Dedifferentiated amniotic fluid mesenchymal stem cell (primary cell): ENCODE data around the gene PNMA6F.
"Not testable (repeated sequence)": the region's sequence is repeated elsewhere in the genome, so short reads cannot be mapped to it uniquely, and the experiment has no call there.

ENCODE experiments used
- DNase-seq: peaks from one replicate; pipeline ENCODE4 v3.0.0-alpha.2; 2016; ENCODE audit errors: extremely low spot score

PNMA6F gene

DNA sequence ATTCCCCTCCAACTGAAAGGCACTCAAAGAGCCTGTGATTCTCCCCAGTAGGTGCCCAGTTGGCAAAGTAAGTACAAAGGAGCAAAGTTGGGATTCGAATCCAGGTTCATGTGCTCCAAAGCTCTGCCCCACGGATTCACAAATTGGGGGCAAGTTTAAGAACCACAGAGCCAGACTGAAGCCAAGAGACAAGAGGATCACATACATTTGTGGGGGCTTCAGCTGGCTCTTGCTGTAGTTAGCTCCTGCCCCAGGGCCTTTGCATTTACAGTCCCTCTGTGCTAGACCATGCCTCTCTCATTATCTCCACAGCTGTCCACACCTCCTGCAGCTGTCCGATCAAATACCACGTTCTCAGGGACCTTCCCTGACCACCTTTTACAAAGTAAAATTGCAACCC lies 18.8 kb downstream of the PNMA6F start:
- DNase-seq, result no peak

DNA sequence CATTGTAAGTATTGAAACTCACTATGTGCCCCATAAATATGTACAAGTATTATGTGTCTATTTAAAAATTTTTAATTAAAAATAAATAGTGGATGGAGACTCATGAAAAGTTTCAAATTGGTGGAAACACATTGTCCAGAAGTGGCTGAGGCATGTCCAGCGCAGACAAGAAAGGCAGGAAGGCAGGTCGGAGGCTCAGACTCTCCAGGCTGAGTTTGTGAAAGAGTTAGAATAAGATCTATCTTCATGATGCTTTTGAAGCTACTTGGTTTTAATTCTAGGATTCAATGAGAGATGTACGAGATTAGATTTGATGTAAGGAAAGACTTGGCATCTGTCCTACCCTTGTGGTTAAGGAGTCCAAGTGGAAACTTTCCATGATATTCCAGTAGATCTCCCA lies 19.8 kb downstream of the PNMA6F start:
- no peak for DNase-seq

DNA sequence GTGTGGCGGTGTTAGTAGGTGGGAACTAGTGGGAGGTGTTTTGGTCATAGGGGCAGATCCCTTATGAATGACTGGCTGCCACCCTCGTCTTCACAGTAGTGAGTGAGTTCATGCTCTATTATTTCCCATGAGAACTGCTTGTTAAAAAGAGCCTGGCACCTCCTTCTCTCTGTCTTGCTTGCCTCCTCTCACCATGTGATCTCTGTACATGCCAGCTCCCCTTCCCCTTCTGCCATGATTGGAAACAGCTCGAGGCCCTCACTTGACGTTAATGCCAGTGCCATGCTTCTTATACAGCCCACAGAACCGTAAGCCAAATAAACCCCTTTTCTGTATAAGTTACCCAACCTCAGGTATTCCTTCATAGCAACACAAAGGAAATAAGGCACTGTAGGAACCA lies 21.7 kb downstream of the PNMA6F start:
- DNase-seq, result no peak

DNA sequence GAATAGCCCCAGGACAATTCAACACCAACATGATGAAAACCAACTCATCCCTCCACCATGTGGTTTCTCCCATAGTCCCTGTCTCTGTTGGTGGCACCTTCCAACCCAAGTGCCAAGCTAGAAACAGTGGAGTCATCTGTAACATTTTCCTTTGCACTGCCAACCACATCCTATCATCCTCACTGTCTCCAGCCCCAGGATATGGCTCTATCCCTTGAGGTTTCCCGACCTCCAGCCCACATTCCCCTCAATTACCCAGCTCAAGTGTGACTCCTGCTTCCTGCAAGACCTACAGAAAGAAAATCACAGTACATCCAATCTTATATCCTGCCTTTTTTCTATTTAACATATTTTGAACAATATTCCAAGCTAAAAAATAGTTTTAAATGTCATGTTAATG lies 24.2 kb downstream of the PNMA6F start:
- DNase-seq, result no peak

DNA sequence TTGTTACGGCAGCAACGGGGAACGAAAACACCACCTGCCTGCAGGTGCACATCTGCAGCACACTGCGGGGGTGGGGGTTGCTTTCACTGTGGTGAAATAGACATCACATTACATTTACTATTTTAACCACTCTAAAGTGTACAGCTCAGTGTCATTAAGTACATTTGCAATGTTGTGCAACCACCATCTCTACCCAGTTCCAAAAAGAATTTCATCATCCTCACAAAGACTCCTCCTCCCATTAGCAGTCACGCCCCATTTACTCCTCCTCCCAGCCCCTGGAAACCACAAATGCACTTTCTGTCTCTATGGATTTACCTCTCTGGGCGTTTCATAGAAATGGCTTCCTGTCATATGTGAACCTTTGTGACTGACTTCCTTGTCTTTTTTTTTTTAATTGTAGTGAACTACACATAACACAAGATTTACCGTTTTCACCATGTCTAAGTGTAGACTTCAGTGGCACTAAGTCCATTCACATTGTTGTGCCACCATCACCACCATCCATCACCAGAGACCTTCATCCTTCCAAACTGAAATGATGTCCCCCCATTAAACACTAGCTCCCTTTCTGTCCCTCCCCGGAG lies 28.0 kb downstream of the PNMA6F start:
- DNase-seq, result not testable (repeated sequence)

DNA sequence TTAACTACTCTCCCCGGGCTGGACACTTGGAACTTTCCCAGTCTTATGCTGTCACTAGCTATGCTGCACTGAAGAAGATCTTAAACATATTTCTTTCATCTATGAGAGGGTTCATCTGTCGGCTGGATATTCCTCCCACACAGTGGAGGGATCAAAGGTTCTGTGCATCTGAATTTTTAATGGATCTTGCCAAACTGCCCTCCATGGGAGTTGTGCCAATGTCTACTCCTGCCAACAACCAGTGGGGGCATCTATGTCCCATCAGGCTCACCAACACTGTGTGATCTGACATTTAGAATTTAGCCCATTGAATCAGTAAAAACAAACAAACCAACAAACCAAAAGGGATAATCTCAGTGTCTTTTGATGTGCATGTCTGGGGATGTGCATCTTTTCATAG lies 32.8 kb downstream of the PNMA6F start:
- not testable (repeated sequence) for DNase-seq

DNA sequence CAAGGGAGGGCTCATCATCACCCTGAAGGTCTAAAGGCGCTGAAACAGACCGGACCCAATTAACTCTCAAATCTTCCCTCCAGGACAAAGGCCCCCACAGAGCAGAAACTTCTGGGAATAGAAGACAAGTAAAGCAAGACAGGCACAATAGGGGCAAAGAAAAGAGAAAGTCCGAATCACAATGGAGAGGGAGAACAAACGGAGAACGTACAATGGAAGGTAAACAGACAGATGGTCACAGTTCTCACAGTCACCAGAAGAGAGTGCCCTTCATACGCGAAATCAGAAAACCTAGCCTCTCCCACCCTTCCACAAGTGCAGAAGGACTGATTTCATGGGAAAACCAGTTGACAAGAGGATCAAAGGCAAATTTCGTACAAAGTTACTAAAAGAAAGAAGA lies 35.9 kb downstream of the PNMA6F start:
- not testable (repeated sequence) for DNase-seq

DNA sequence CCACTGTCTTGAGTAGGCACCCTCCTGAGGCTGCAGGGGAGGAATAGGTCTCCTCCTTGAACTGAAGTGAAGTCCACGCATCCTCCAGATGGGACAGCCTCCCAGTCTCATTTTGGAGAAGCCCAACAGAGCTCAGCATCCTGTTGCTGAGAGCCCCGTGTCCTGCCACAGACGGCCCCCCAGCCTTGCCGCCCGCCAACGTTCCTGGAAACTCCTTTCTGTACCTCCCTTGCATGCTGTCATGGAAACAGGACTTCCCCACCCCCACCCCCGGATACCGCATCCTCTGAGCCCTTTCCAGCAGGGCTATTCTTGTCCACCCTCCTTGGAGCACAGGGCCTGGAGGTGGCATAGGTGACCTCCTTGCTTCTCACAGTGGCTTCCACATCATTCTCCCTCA lies 37.6 kb downstream of the PNMA6F start:
- not testable (repeated sequence) for DNase-seq

DNA sequence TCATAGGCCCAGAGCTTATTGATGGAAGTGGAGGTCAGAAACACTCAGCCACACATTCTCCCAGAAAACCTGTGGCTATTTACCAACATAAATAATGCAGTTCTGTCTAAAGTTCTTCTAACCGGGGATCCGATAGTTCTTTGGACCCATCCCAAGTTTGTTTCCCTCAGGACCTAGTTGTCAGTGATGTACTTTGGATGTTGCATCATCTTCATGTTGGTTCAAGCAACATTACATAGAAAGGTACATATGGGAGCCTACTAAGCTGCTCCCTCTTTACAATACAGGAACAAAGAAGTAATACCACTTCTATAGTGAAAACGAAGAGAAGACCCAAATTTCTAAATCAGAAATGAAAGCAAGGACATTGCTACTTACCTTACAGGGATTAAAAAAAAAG lies 39.8 kb downstream of the PNMA6F start:
- DNase-seq, result not testable (repeated sequence)

DNA sequence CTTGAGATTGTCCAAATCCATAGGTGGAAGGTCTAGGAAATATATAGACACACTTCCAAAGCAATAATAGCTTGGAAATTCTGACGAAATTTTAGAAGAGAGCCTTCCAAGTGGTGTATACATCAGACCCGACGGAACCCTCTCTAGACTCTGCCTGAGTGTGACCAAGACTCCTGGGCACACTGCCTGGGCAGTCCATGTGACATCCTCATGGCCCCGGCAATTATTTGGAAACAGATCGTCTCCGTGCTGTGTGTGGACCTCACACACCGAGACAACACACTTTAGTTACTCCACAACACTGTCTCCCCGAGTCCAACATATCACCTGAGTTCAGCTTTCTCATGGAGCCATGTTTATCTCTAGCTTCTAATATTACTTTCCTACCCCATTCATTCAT lies 42.3 kb downstream of the PNMA6F start:
- not testable (repeated sequence) for DNase-seq

DNA sequence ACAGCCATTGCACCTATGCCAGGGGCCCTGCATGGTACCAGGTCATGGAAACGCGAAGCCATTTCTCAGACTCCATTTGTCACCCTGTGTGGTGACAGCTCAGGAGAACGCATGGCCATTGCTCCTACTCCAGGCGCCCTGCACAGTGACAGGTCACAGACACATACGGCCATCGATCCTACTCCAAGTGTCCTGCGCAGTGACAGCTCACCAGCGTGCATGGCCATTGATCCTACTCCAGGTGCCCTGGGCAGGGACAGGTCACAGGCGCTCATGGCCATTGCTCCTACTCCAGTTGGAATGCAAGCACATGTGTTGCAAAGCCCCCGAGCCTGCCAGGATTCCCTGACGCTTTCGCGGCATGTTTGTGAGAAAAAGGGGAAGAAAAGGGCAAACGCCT lies 45.5 kb downstream of the PNMA6F start:
- not testable (repeated sequence) for DNase-seq

DNA sequence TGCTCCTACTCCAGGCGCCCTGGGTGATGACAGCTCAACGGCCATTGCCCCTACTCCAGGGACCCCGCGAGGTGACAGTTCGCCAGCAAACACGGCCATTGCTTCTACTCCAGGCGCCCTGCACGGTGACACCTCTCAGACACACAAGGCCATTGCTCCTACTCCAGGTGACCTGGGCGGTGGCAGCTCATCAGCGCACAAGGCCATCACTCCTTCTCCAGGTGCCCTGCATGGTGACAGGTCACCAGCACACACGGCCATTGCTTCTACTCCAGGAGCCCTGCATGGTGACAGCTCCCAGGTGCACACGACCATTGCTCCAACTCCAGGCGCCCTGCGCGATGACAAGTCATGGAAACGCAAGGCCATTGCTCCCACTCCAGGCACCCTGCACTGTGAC lies 46.1 kb downstream of the PNMA6F start:
- not testable (repeated sequence) for DNase-seq

DNA sequence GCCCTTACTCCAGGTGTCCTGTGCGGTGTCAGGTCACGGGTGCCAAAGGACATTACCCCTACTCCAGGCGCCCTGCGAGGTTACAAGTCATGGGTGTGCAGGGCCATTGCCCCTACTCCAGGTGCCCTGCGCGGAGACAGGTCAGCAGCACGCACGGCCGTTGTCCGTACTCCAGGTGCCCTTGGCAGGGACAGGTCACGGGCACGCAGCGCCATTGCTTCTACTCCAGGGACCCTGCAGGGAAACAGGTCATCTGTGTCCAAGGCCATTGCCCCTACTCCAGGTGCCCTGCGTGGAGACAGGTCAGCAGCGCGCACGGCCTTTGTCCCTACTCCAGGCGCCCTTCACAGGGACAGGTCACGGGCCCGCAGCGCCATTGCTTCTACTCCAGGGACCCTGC lies 49.0 kb downstream of the PNMA6F start:
- not testable (repeated sequence) for DNase-seq

DNA sequence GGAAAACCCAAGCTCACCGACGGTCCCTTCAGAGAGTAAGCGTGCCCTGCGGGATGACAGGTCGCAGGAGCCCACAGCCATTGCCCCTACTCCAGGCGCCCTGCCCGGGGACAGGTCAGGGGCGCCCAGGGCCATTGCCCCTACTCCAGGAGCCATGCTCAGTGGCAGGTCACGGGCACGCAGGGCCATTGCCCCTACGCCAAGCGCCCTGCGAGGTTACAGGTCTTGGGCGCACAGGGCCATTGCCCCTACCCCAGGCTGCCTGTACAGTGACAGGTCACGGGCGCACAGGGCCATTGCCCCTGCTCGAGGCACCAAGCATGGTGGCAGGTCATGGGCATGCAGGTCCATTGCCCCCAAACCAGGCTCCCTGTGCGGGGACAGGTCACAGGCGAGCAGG lies 49.5 kb downstream of the PNMA6F start:
- not testable (repeated sequence) for DNase-seq
